ENCODE measurements around the gene SYNDIG1L.

The SYNDIG1L gene

GRCh38 chr14:74358176-74358829, 67.7 kb downstream of the SYNDIG1L start:
- DNase-seq (ENCODE audit: low read depth): no peak

- no peak for DNase-seq (ENCODE audit: low read depth)
These were observed 68.4 kb downstream of the SYNDIG1L start for GRCh38 chr14:74357585-74357984.

GRCh38 chr14:74356892-74357575, 69.0 kb downstream of the SYNDIG1L start:
- DNase-seq (ENCODE audit: low read depth): no peak
